Ovary (tissue), 3 donors: ENCODE data around the gene ARL2BP.

Experiments used
- CTCF ChIP-seq, 3 donors: fragments of 450-650 bp in 2 of 3; fragments of 200-600 bp in 1 of 3; IDR thresholded peaks; one replicate each; pipeline versions ENCODE4 v1.5.1 to v1.8.0; 2016 to 2022; ENCODE audit warnings: antibody characterized with exemption in 3 of 3, mild to moderate bottlenecking in 1 of 3
- EP300 ChIP-seq: sonication (generic); formaldehyde crosslinking; IDR thresholded peaks from one replicate; pipeline ENCODE4 v1.6.1; 2017; ENCODE audit warnings: antibody characterized with exemption
- POLR2A ChIP-seq: fragments of 450-650 bp; IDR thresholded peaks from one replicate; pipeline ENCODE4 v1.6.1; 2017; ENCODE audit warnings: antibody characterized with exemption, mild to moderate bottlenecking, moderate library complexity
- donor health status: DM: no; HTN: no; CAD: no.

DNA sequence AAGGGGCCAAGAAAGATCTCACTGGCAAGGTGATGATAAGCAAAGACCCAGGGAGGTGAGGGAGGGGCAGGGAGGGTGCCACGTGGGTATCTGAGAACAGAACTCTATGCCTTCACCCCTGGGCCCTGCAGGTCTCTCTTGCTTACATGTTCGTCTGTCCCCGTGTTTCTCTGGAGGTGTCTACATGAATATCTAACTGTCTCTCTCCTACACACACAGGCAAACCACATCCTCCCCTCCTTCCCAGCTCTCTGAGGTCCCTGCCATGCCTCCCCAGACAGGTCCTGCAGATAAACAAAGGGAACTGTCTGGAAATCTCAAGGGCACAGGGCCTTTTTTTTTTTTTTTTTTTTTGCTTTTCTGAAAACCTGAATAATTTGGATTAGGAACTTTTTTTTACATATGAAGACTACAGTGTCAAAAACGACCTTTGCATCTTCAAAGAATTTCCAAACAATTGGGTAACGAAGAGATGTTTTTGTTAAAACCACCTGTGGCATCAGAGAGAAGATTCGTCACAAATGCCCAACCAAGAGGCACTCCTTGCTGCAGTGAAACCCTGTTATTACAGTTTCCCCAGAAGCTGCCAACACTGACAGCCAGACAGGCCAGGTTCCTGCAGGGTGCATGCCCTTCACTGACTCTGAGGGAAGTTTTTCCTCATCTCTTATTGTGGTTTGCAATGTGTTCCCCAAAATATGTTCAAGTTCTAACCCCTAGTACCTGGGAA, 21.6 kb downstream of the ARL2BP start:
- TF ChIP-seq CTCF (IDR thresholded peaks at IDR 0.05) (no peak), POLR2A (no peak), EP300 (no peak)
